SK-N-SH (cell line): ENCODE measurements around the gene IL13RA1. TPM values are rescaled to one million over a fixed set of nuclear protein-coding genes. Genes with fewer than 3 reads are reported as not detected.

Experiments used
- CTCF ChIA-PET: fragments of 300-600, 350-600 bp; formaldehyde crosslinking; extraction: SDS; loops from one replicate; lab custom pipeline; 2021; lab: Yijun Ruan, JAX
- POLR2A ChIA-PET: fragments of 350-600 bp; sonication (Branson Sonifier 250); formaldehyde crosslinking; extraction: SDS; loops from one replicate; lab custom pipeline; 2020; ENCODE audit warnings: antibody characterized with exemption, inconsistent platforms; lab: Yijun Ruan, JAX
- DNase-seq: peaks from one replicate; pipeline ENCODE4 v3.0.0; 2012
- H2AFZ ChIP-seq: fragments of 200-600 bp; sonication (generic); 2 replicates; pipeline ENCODE4 v1.8.1; 2016; ENCODE audit warnings: antibody characterized with exemption, mild to moderate bottlenecking, low read depth
- H3F3A ChIP-seq: fragments of 200-600 bp; sonication (generic); replicated peaks from 2 replicates; pipeline ENCODE3; 2016; ENCODE audit warnings: antibody characterized with exemption, mild to moderate bottlenecking; ENCODE audit not compliant: insufficient read depth
- H3K27ac ChIP-seq, 2 experiments: fragments of 200-500 bp in 1 of 2; fragments of 200-600 bp in 1 of 2; sonication (Bioruptor generic) in 1 of 2; sonication (generic), shearing (Covaris generic) in 1 of 2; 2 replicates each; pipeline versions ENCODE4 v1.5.1 to v1.6.1; 2014 to 2016; ENCODE audit warnings: low read depth in 2 of 2, inconsistent platforms in 1 of 2, low read length in 1 of 2, mild to moderate bottlenecking in 1 of 2, mixed read lengths in 1 of 2
- H3K27me3 ChIP-seq: fragments of 200-600 bp; sonication (generic), shearing (Covaris generic); 2 replicates; pipeline ENCODE4 v1.6.1; 2016; ENCODE audit warnings: mixed run types; ENCODE audit not compliant: insufficient read depth
- H3K36me3 ChIP-seq, 2 experiments: fragments of 200-500 bp in 1 of 2; fragments of 200-600 bp in 1 of 2; sonication (Bioruptor generic) in 1 of 2; sonication (generic) in 1 of 2; replicated peaks in 1 of 2; 2 replicates each; pipeline versions ENCODE3 to v1.5.1; 2014 to 2016; ENCODE audit warnings: low read length in 1 of 2, mild to moderate bottlenecking in 1 of 2; ENCODE audit not compliant: insufficient read depth in 2 of 2, control insufficient read depth in 1 of 2
- H3K4me1 ChIP-seq, 2 experiments: fragments of 200-500 bp in 1 of 2; fragments of 200-600 bp in 1 of 2; sonication (Bioruptor generic) in 1 of 2; sonication (generic), shearing (Covaris generic) in 1 of 2; 2 replicates each; pipeline versions ENCODE4 v1.5.1 to v1.6.1; 2014 to 2016; ENCODE audit warnings: low read depth in 1 of 2, low read length in 1 of 2, mixed run types in 1 of 2; ENCODE audit not compliant: insufficient read depth in 2 of 2, control insufficient read depth in 1 of 2
- H3K4me2 ChIP-seq: fragments of 200-600 bp; sonication (generic), shearing (Covaris generic); 2 replicates; pipeline ENCODE4 v1.6.1; 2017; ENCODE audit warnings: mixed run types
- H3K4me3 ChIP-seq, 2 experiments: fragments of 200-500 bp in 1 of 2; fragments of 200-600 bp in 1 of 2; sonication (Bioruptor generic) in 1 of 2; sonication (generic), shearing (Covaris generic) in 1 of 2; 2 replicates each; pipeline versions ENCODE4 v1.5.1 to v1.8.1; 2014 to 2016; ENCODE audit warnings: low read depth in 2 of 2, inconsistent platforms in 1 of 2, low read length in 1 of 2, mild to moderate bottlenecking in 1 of 2, mixed read lengths in 1 of 2, moderate library complexity in 1 of 2
- H3K79me2 ChIP-seq: fragments of 200-600 bp; sonication (generic); 2 replicates; pipeline ENCODE4 v1.8.1; 2017; ENCODE audit warnings: mild to moderate bottlenecking; ENCODE audit not compliant: insufficient read depth
- H3K9ac ChIP-seq: fragments of 200-600 bp; sonication (generic); 2 replicates; pipeline ENCODE4 v1.6.1; 2017; ENCODE audit warnings: mixed run types
- H3K9me2 ChIP-seq: fragments of 200-600 bp; sonication (generic); 2 replicates; pipeline ENCODE4 v1.6.1; 2017; ENCODE audit warnings: mixed run types
- H3K9me3 ChIP-seq: fragments of 200-600 bp; sonication (generic); 2 replicates; pipeline ENCODE4 v1.6.1; 2017; ENCODE audit warnings: mixed run types, mild to moderate bottlenecking, moderate library complexity
- H4K20me1 ChIP-seq: fragments of 200-600 bp; sonication (generic); 2 replicates; pipeline ENCODE4 v1.6.1; 2017; ENCODE audit warnings: mild to moderate bottlenecking, mixed run types; ENCODE audit not compliant: insufficient read depth
- CHD2 ChIP-seq: fragments of 150-350 bp; IDR thresholded peaks from 2 replicates; pipeline ENCODE4 v1.6.1; 2018; ENCODE audit warnings: low read length; ENCODE audit not compliant: partially characterized antibody
- EP300 ChIP-seq, 2 experiments: IDR thresholded peaks; 2 replicates each; pipeline versions ENCODE4 v1.4.0 to v1.6.1; 2012; ENCODE audit warnings: borderline replicate concordance in 1 of 2, low read depth in 1 of 2, low read length in 1 of 2
- FOSL2 ChIP-seq: IDR thresholded peaks from 2 replicates; pipeline ENCODE4 v1.4.0; 2012; ENCODE audit warnings: low read depth, mild to moderate bottlenecking, moderate library complexity, borderline replicate concordance
- JUND ChIP-seq: IDR thresholded peaks from 2 replicates; pipeline ENCODE4 v1.4.0; 2012
- MEF2A ChIP-seq: IDR thresholded peaks from 2 replicates; pipeline ENCODE4 v1.4.0; 2012; ENCODE audit warnings: low read depth, borderline replicate concordance
- NRF1 ChIP-seq: IDR thresholded peaks from 2 replicates; pipeline ENCODE4 v1.6.1; 2012; ENCODE audit warnings: low read depth, mild to moderate bottlenecking, low read length
- POLR2AphosphoS5 ChIP-seq: IDR thresholded peaks from 2 replicates; pipeline ENCODE4 v1.6.1; 2012; ENCODE audit warnings: low read depth, low read length
- RAD21 ChIP-seq: IDR thresholded peaks from 2 replicates; pipeline ENCODE4 v1.6.1; 2012; ENCODE audit warnings: mild to moderate bottlenecking, low read length
- RCOR1 ChIP-seq: fragments of 150-350 bp; IDR thresholded peaks from 2 replicates; pipeline ENCODE4 v1.6.1; 2017; ENCODE audit warnings: antibody characterized with exemption, low read length
- REST ChIP-seq: IDR thresholded peaks from 2 replicates; pipeline ENCODE4 v1.6.1; 2012; ENCODE audit warnings: mild to moderate bottlenecking, low read depth, low read length, moderate library complexity
- RFX5 ChIP-seq: IDR thresholded peaks from 2 replicates; pipeline ENCODE4 v1.6.1; 2012; ENCODE audit warnings: mild to moderate bottlenecking, improper control_type of control experiment, low read length
- SMC3 ChIP-seq: IDR thresholded peaks from 2 replicates; pipeline ENCODE4 v1.6.1; 2012; ENCODE audit warnings: low read depth, low read length, improper control_type of control experiment
- TCF12 ChIP-seq: IDR thresholded peaks from 2 replicates; pipeline ENCODE4 v1.4.0; 2012
- USF1 ChIP-seq: IDR thresholded peaks from 2 replicates; pipeline ENCODE4 v1.4.0; 2012; ENCODE audit warnings: low read depth, borderline replicate concordance
- USF2 ChIP-seq: fragments of 150-350 bp; IDR thresholded peaks from 2 replicates; pipeline ENCODE4 v1.6.1; 2017; ENCODE audit warnings: antibody characterized with exemption, low read length, low read depth, borderline replicate concordance
- WGBS: methylation state at CpG from one replicate; pipeline ENCODE4 v1.1.6; 2017; ENCODE audit warnings: low lambda C conversion rate; 5-methylcytosine and 5-hydroxymethylcytosine counted together
- polyA plus RNA-seq, 3 experiments: library from polyadenylated mRNA; depleted of rRNA; stranded (reverse); fragments of >200 nt; gene quantifications; 2 replicates each; pipeline ENCODE4 v1.2.3, GENCODE V29; 2012
- TF ChIP-seq, protein P1 (sequence below): IDR thresholded peaks from 2 replicates; pipeline ENCODE4 v1.4.0; 2012; ENCODE audit warnings: low read depth, borderline replicate concordance

The IL13RA1 gene
- polyA plus RNA-seq, 1 of the 3 experiments (the other 2 are of a cell fraction): 27.0 TPM

DNA sequence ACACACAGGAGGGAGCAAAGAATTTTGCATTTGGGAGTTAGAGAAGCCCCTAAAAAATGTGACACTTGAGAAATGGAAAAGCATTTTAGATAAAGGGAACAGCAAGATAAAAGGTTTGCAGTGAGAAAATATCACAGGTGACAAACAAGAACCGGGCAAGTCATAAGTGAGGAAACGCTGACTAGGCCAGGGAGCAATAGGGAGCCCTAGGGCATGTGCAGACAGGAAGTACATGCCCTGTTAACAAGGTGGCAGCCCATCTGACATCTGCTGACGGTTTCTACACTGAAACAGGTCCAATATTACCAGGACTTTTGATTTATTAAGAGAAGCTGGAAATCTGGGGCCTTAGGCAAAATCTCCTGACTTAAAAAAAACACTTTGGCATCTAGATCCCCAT lies 4.0 kb upstream of the IL13RA1 start:
- no peaks in the 10 kb centered on the region for H4K20me1 ChIP-seq
- no peaks in the 10 kb centered on the region for H3K27me3 ChIP-seq
- 47% methylated on average over 3 of the region's 3 CpGs for WGBS
- TF ChIP-seq SMC3 (no peak), EP300 (IDR thresholded peaks at IDR 0.05; ENCODE audit: borderline replicate concordance in 1 of 2, low read depth in 1 of 2, low read length in 1 of 2) (no peak), USF1 (no peak), CHD2 (no peak), RAD21 (no peak), RFX5 (no peak), FOSL2 (no peak), REST (no peak), MEF2A (no peak), USF2 (no peak), TCF12 (no peak), POLR2AphosphoS5 (no peak), NRF1 (no peak), RCOR1 (no peak), JUND (no peak)
- TF ChIP-seq, protein P1, sequence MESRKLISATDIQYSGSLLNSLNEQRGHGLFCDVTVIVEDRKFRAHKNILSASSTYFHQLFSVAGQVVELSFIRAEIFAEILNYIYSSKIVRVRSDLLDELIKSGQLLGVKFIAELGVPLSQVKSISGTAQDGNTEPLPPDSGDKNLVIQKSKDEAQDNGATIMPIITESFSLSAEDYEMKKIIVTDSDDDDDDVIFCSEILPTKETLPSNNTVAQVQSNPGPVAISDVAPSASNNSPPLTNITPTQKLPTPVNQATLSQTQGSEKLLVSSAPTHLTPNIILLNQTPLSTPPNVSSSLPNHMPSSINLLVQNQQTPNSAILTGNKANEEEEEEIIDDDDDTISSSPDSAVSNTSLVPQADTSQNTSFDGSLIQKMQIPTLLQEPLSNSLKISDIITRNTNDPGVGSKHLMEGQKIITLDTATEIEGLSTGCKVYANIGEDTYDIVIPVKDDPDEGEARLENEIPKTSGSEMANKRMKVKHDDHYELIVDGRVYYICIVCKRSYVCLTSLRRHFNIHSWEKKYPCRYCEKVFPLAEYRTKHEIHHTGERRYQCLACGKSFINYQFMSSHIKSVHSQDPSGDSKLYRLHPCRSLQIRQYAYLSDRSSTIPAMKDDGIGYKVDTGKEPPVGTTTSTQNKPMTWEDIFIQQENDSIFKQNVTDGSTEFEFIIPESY: no peak
- H3K9ac ChIP-seq: no peak overlapping the region
- no peak overlapping the region for H3K4me3 ChIP-seq
- no peaks in the 10 kb centered on the region for H3K9me3 ChIP-seq
- peaks cover 0 to 3% of the 10 kb centered on the region in 2 experiments; a peak in 2 of 4 replicates for H3K4me1 ChIP-seq
- H3K4me2 ChIP-seq: no peak overlapping the region
- no peak overlapping the region for H2AFZ ChIP-seq
- ChIA-PET CTCF (no interaction called here), POLR2A (no interaction called here)
- no peaks in the 10 kb centered on the region for H3K9me2 ChIP-seq
- no peak overlapping the region for H3K27ac ChIP-seq
- no peaks in the 10 kb centered on the region for H3F3A ChIP-seq
- DNase-seq: no peak
- peaks cover 2% of the 10 kb centered on the region; the same call in 1 of the 2 replicates for H3K79me2 ChIP-seq
- no peaks in the 10 kb centered on the region for H3K36me3 ChIP-seq
